Measurements from ENCODE around the gene FGFBP3. TPM values are rescaled to one million over a fixed set of nuclear protein-coding genes. Genes with fewer than 3 reads are reported as not detected.
A peak's percentile ranks its signal among the peaks of the same experiment; 100 is the strongest.

Gene FGFBP3
- total and polyA plus RNA-seq, 2 of the 13 experiments (the other 11 are each of a cell fraction or from before 2014, with no cell fraction given): 0.50 to 2.0 TPM

- TF ChIP-seq, protein P1, sequence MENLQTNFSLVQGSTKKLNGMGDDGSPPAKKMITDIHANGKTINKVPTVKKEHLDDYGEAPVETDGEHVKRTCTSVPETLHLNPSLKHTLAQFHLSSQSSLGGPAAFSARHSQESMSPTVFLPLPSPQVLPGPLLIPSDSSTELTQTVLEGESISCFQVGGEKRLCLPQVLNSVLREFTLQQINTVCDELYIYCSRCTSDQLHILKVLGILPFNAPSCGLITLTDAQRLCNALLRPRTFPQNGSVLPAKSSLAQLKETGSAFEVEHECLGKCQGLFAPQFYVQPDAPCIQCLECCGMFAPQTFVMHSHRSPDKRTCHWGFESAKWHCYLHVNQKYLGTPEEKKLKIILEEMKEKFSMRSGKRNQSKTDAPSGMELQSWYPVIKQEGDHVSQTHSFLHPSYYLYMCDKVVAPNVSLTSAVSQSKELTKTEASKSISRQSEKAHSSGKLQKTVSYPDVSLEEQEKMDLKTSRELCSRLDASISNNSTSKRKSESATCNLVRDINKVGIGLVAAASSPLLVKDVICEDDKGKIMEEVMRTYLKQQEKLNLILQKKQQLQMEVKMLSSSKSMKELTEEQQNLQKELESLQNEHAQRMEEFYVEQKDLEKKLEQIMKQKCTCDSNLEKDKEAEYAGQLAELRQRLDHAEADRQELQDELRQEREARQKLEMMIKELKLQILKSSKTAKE (CRISPR knock-in tag; IDR thresholded peaks at IDR 0.05; ENCODE audit: borderline replicate concordance): no peak
- TF ChIP-seq KLF15 (CRISPR knock-in tag; IDR thresholded peaks at IDR 0.05; ENCODE audit: borderline replicate concordance) (0 out of 2 replicates have a peak, but pooled peaks have one; percentile 30), RXRA (CRISPR knock-in tag; IDR thresholded peaks at IDR 0.05) (0 out of 2 replicates have a peak, but pooled peaks have one; percentile 3), STAT5B (CRISPR knock-in tag; IDR thresholded peaks at IDR 0.05) (no peak), POGZ (CRISPR knock-in tag; IDR thresholded peaks at IDR 0.05) (peak; percentile 9; the same call in 1 of the 2 replicates), FOXO4 (CRISPR knock-in tag; conservative IDR thresholded peaks at IDR 0.05) (0 out of 2 replicates have a peak, but pooled peaks have one; percentile 50), ESRRA (CRISPR knock-in tag; IDR thresholded peaks at IDR 0.05; ENCODE audit: low read depth) (no peak), ZNF12 (CRISPR knock-in tag; IDR thresholded peaks at IDR 0.05) (no peak), MATR3 (CRISPR knock-in tag; IDR thresholded peaks at IDR 0.05) (no peak), KDM4B (CRISPR knock-in tag; IDR thresholded peaks at IDR 0.05) (no peak), GZF1 (CRISPR knock-in tag; IDR thresholded peaks at IDR 0.05) (0 out of 2 replicates have a peak, but pooled peaks have one; percentile 5), ZFP36 (IDR thresholded peaks at IDR 0.05; ENCODE audit: borderline replicate concordance, low read depth, low read length, partially characterized antibody) (no peak), MED1 (CRISPR knock-in tag; IDR thresholded peaks at IDR 0.05) (no peak), GABPB1 (CRISPR knock-in tag; IDR thresholded peaks at IDR 0.05) (no peak), PTBP1 (IDR thresholded peaks at IDR 0.05; ENCODE audit: low read depth, low read length, poor library complexity, severe bottlenecking) (no peak), SMARCC2 (IDR thresholded peaks at IDR 0.05) (no peak), KAT2B (IDR thresholded peaks at IDR 0.05; ENCODE audit: borderline replicate concordance, low read depth, low read length) (no peak), RARA (CRISPR knock-in tag; IDR thresholded peaks at IDR 0.05) (no peak), ZC3H13 (CRISPR knock-in tag; IDR thresholded peaks at IDR 0.05) (no peak), JUNB (CRISPR knock-in tag; IDR thresholded peaks at IDR 0.05; ENCODE audit: borderline replicate concordance) (no peak), ADNP (CRISPR knock-in tag; IDR thresholded peaks at IDR 0.05) (no peak), ZSCAN31 (CRISPR knock-in tag; IDR thresholded peaks at IDR 0.05; ENCODE audit: low read depth) (no peak; the same call in 1 of the 2 replicates)
- TF ChIP-seq, protein P2, sequence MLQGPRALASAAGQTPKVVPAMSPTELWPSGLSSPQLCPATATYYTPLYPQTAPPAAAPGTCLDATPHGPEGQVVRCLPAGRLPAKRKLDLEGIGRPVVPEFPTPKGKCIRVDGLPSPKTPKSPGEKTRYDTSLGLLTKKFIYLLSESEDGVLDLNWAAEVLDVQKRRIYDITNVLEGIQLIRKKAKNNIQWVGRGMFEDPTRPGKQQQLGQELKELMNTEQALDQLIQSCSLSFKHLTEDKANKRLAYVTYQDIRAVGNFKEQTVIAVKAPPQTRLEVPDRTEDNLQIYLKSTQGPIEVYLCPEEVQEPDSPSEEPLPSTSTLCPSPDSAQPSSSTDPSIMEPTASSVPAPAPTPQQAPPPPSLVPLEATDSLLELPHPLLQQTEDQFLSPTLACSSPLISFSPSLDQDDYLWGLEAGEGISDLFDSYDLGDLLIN (CRISPR knock-in tag; IDR thresholded peaks at IDR 0.05; ENCODE audit: borderline replicate concordance): no peak
Measured at GRCh38 chr10:91909117-91909677, at the start of gene FGFBP3 (continued).

Data from HepG2 (cell line).